Fibroblast of pulmonary artery (primary cell): ENCODE results near the gene RAPGEFL1.

Experiments
- DNase-seq: peaks from one replicate; pipeline ENCODE4 v3.0.0-alpha.2; 2010; ENCODE audit warnings: low read depth
- H3K4me3 ChIP-seq: replicated peaks from 2 replicates; pipeline ENCODE4 v1.5.1; 2011; ENCODE audit warnings: low read depth, mild to moderate bottlenecking, control low read depth, low read length, moderate library complexity
- TF ChIP-seq, protein P1 (sequence below): IDR thresholded peaks from 2 replicates; pipeline ENCODE4 v1.5.1; 2011; ENCODE audit warnings: mild to moderate bottlenecking, control low read depth, low read length, inconsistent platforms; ENCODE audit errors: missing control alignments

RAPGEFL1 gene

DNA sequence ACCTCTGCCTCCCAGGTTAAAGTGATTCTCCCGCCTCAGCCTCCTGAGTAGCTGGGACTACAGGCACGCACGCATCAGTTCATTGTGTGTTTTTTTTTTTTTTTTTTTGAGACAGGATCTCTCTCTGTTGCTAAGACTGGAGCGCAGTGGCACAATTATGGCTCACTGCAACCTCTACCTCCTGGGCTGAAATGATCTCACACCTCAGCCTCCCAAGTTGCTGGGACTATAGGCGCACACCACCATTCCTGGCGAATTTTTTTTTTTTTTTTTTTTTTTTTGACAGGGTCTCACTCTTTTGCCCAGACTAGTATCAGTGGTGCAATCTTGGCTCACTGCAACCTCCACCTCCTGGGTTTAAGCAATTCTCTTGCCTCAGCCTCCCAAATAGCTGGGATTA, 17.8 kb upstream of the RAPGEFL1 start:
- no peak for DNase-seq
- H3K4me3 ChIP-seq: no peak overlapping the region
- TF ChIP-seq, protein P1, sequence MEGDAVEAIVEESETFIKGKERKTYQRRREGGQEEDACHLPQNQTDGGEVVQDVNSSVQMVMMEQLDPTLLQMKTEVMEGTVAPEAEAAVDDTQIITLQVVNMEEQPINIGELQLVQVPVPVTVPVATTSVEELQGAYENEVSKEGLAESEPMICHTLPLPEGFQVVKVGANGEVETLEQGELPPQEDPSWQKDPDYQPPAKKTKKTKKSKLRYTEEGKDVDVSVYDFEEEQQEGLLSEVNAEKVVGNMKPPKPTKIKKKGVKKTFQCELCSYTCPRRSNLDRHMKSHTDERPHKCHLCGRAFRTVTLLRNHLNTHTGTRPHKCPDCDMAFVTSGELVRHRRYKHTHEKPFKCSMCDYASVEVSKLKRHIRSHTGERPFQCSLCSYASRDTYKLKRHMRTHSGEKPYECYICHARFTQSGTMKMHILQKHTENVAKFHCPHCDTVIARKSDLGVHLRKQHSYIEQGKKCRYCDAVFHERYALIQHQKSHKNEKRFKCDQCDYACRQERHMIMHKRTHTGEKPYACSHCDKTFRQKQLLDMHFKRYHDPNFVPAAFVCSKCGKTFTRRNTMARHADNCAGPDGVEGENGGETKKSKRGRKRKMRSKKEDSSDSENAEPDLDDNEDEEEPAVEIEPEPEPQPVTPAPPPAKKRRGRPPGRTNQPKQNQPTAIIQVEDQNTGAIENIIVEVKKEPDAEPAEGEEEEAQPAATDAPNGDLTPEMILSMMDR: no peak

DNA sequence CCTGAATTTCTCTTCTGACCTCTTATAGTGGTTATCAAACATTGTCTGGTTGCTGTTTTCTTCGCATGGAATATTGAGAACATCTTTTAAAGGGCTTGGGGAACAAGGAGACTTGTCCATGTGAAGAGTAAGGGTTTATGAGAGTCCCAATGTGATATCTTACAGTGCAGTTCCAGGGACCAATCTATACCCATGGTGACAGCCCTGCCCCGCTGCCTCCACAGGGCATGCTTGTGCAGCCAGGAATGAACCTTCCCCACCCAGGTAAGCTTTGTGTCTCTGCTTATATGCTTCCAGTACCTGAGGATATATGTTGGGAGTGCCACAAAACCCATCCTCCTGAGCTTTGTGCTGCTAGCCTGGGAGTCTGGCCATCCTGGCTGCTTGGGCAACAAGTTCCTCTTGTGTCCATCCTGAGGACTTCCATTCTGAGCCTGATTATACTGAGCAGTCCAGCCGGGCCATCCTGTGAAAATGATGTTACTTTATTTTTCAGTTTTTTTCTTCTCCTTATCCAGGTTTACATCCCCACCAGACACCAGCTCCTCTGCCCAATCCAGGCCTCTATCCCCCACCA, 9.5 kb upstream of the RAPGEFL1 start:
- no peak for DNase-seq
- H3K4me3 ChIP-seq: no peak overlapping the region
- TF ChIP-seq, protein P1: no peak

DNA sequence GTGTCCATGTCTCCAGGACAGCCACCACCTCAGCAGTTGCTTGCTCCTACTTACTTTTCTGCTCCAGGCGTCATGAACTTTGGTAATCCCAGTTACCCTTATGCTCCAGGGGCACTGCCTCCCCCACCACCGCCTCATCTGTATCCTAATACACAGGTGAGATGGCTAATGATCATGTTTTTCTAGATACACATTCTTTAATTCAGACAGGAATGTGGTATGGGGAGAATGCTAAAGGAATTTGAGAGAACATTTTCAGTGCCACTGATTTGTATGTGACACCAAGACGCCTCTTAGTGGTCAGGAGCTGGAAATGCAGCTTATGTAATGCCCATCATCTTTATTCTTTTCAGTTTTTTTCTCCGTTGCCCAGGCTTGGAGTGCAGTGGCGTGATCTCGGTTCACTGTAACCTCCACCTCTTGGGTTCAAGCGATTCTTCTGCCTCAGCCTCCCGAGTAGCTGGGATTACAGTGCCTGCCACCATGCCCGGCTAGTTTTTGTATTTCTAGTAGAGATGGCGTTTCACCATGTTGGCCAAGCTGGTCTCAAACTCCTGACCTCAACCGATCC, 8.9 kb upstream of the RAPGEFL1 start:
- TF ChIP-seq, protein P1: peak; percentile 74
- no peak overlapping the region for H3K4me3 ChIP-seq
- DNase-seq: peak; percentile 87

DNA sequence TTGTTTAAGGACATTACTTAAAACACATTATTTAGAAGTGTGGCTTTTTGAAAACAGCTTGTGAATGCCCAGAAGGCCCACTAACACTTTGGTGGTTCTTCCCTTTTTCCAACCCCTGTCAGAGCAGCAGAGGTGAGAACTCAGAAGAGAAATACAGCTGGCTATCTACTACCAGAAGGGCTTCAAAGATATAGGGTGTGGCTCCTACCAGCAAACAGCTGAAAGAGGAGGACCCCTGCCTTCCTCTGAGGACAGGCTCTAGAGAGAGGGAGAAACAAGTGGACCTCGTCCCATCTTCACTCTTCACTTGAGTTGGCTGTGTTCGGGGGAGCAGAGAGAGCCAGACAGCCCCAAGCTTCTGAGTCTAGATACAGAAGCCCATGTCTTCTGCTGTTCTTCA, 6.9 kb upstream of the RAPGEFL1 start:
- H3K4me3 ChIP-seq: no peak overlapping the region
- TF ChIP-seq, protein P1: no peak
- DNase-seq: no peak

DNA sequence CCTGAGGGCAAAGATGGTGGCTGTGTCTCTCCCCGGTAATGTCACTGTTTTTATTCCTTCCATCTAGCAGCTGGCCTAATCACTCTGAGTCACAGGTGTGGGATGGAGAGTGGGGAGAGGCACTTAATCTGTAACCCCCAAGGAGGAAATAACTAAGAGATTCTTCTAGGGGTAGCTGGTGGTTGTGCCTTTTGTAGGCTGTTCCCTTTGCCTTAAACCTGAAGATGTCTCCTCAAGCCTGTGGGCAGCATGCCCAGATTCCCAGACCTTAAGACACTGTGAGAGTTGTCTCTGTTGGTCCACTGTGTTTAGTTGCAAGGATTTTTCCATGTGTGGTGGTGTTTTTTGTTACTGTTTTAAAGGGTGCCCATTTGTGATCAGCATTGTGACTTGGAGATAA, 5.5 kb upstream of the RAPGEFL1 start:
- TF ChIP-seq, protein P1: no peak
- no peak for DNase-seq
- H3K4me3 ChIP-seq: no peak overlapping the region

DNA sequence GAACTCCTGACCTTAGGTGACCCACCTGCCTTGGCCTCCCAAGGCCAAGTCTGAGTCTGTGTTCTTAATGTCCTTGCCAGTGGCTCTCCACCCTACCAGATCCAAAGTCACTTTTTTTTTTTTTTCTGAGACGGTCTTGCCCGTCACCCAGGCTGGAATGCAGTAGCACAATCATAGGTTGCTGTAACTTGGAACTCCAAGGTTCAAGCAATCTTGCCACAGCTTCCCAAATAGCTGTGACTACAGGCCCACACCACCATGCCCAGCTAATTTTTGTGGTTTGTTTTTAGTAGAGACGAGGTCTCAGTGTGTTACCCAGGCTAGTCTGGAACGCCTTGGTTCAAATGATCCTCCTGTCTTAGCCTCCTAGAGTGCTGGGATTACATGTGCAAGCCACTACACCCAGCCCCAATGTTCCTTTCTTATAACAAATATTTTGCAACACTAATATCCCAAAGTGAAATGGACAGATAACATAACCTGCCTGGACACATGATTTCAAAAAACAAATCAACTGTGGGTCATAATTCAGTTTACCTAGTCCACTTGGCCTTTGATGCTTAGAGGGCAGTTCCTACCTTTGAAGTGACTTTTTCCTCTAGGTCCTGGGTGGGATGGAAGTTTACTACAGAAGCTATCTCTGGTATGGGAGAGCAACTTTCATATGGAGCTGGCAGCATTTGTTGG, 4.0 kb upstream of the RAPGEFL1 start:
- TF ChIP-seq, protein P1: no peak
- DNase-seq: no peak
- no peak overlapping the region for H3K4me3 ChIP-seq
